Measurements from ENCODE around the gene MARF1. TPM values are rescaled to one million over a fixed set of nuclear protein-coding genes. Genes with fewer than 3 reads are reported as not detected.
A peak's percentile ranks its signal among the peaks of the same experiment; 100 is the strongest.
"Not testable (repeated sequence)": the region's sequence is repeated elsewhere in the genome, so short reads cannot be mapped to it uniquely, and the experiment has no call there.

MARF1 gene
- total RNA-seq, 2 donors from 2014 or later: 28.0 to 33.2 TPM

- WGBS, 2 donors: 1 to 3% methylated on average over 11 to 48 of the region's 71 CpGs
- intact Hi-C loops (cut with DNase I): no loop called here
- Histone ChIP-seq H3K4me3 (peak within 1 kb of the TSS; percentile 44 to 78), H3K27me3 (no peaks in the 10 kb centered on the region), H3K27ac (peak within 1 kb of the TSS; percentile 44 to 85 (median 74)), H3K36me3 (replicated peaks in 1 of 2; ENCODE audit: insufficient read depth in 1 of 2, low read depth in 2 of 2) (no peaks in the 10 kb centered on the region), H3K9me3 (no peaks in the 10 kb centered on the region), H3K4me1 (peaks cover 14% of the 10 kb centered on the region)
- ATAC-seq (peak; percentile 100), DNase-seq (peak; percentile 90 to 94 (median 92))
- TF ChIP-seq CTCF (IDR thresholded peaks at IDR 0.05) (no peak), POLR2A (IDR thresholded peaks at IDR 0.05) (peak; percentile 20 to 48 (median 38))
Observed at GRCh38 chr16:15650019-15650697, 7.2 kb upstream of the MARF1 start, which contains the start of gene NDE1. TSS of gene NDE1 (plus strand) at chr16:15650245. CDS start at chr16:15664779, 14,534 bp downstream.

- no peaks in the 10 kb centered on the region for H3K9me3 ChIP-seq
- peak overlapping the region; percentile 2 to 85 (median 74) for H3K27ac ChIP-seq
- peak overlapping the region in 1 of 2 donors; percentile 78 for H3K4me3 ChIP-seq
- WGBS, 2 donors: 0 to 1% methylated on average over 11 to 14 of the region's 14 CpGs
- no peaks in the 10 kb centered on the region for H3K36me3 ChIP-seq (replicated peaks in 1 of 2; ENCODE audit: insufficient read depth in 1 of 2, low read depth in 2 of 2)
- intact Hi-C loops (cut with DNase I): no loop called here
- H3K4me1 ChIP-seq: peaks cover 14% of the 10 kb centered on the region
- H3K27me3 ChIP-seq: no peaks in the 10 kb centered on the region
- DNase-seq (no peak), ATAC-seq (no peak)
- TF ChIP-seq POLR2A (IDR thresholded peaks at IDR 0.05) (no peak), CTCF (IDR thresholded peaks at IDR 0.05) (no peak)
Observed at GRCh38 chr16:15649727-15650018, 6.7 kb upstream of the MARF1 start.

GRCh38 chr16:15649311-15649710 lies 6.4 kb upstream of the MARF1 start:
- intact Hi-C loops (cut with DNase I); DNase-seq; H3K9me3 ChIP-seq; H3K4me3 ChIP-seq; H3K36me3 ChIP-seq (replicated peaks in 1 of 2; ENCODE audit: insufficient read depth in 1 of 2, low read depth in 2 of 2); H3K27me3 ChIP-seq; ATAC-seq: not testable (repeated sequence)
- H3K27ac ChIP-seq: peak overlapping the region in 3 of 4 donors; percentile 65 to 85 (median 83)
- 64 to 69% methylated on average over 11 to 17 of the region's 17 CpGs for WGBS, 2 donors
- peaks cover 14% of the 10 kb centered on the region for H3K4me1 ChIP-seq

GRCh38 chr16:15648135-15648730 lies 5.3 kb upstream of the MARF1 start:
- TF ChIP-seq CTCF (IDR thresholded peaks at IDR 0.05) (no peak), POLR2A (IDR thresholded peaks at IDR 0.05) (no peak)
- Histone ChIP-seq H3K27ac (no peak overlapping the region), H3K4me1 (peaks cover 14% of the 10 kb centered on the region), H3K27me3 (no peaks in the 10 kb centered on the region), H3K4me3 (no peak overlapping the region), H3K36me3 (replicated peaks in 1 of 2; ENCODE audit: insufficient read depth in 1 of 2, low read depth in 2 of 2) (no peaks in the 10 kb centered on the region), H3K9me3 (no peaks in the 10 kb centered on the region)
- WGBS, 2 donors: 76 to 83% methylated on average over 9 of the region's 9 CpGs
- ATAC-seq (no peak), DNase-seq (no peak)
- intact Hi-C loops (cut with DNase I): no loop called here

GRCh38 chr16:15647294-15648014 lies 4.5 kb upstream of the MARF1 start:
- Histone ChIP-seq H3K36me3 (replicated peaks in 1 of 2; ENCODE audit: insufficient read depth in 1 of 2, low read depth in 2 of 2) (no peaks in the 10 kb centered on the region), H3K9me3 (no peaks in the 10 kb centered on the region), H3K27me3 (no peaks in the 10 kb centered on the region), H3K4me1 (peaks cover 14% of the 10 kb centered on the region), H3K27ac (no peak overlapping the region), H3K4me3 (no peak overlapping the region)
- TF ChIP-seq POLR2A (IDR thresholded peaks at IDR 0.05) (no peak), CTCF (IDR thresholded peaks at IDR 0.05) (no peak)
- intact Hi-C loops (cut with DNase I): no loop called here
- ATAC-seq: no peak
- WGBS, 2 donors: 48 to 51% methylated on average over 7 of the region's 7 CpGs
- DNase-seq: no peak

- DNase-seq; ATAC-seq; H3K9me3 ChIP-seq; H3K27ac ChIP-seq; H3K36me3 ChIP-seq (replicated peaks in 1 of 2; ENCODE audit: insufficient read depth in 1 of 2, low read depth in 2 of 2); intact Hi-C loops (cut with DNase I); H3K4me3 ChIP-seq; H3K27me3 ChIP-seq: not testable (repeated sequence)
- 61 to 74% methylated on average over 13 of the region's 13 CpGs for WGBS, 2 donors
- H3K4me1 ChIP-seq: peaks cover 19% of the 10 kb centered on the region
Observed at GRCh38 chr16:15646557-15647293, 3.8 kb upstream of the MARF1 start.

- H3K9me3 ChIP-seq; intact Hi-C loops (cut with DNase I); H3K27me3 ChIP-seq; ATAC-seq; H3K36me3 ChIP-seq (replicated peaks in 1 of 2; ENCODE audit: insufficient read depth in 1 of 2, low read depth in 2 of 2); H3K4me3 ChIP-seq; H3K27ac ChIP-seq: not testable (repeated sequence)
- H3K4me1 ChIP-seq: peaks cover 29% of the 10 kb centered on the region
- 84 to 85% methylated on average over 10 of the region's 10 CpGs for WGBS, 2 donors
- DNase-seq: peak in 3 of 4 donors; percentile 27 to 68 (median 27)
Observed at GRCh38 chr16:15644962-15645465, 2.1 kb upstream of the MARF1 start.
